ENCODE results near the gene TMEM255A. TPM values are rescaled to one million over a fixed set of nuclear protein-coding genes. Genes with fewer than 3 reads are reported as not detected.

Gene TMEM255A
- total and polyA plus RNA-seq, 2 of the 13 experiments (the other 11 are each of a cell fraction or from before 2014, with no cell fraction given): 0.13 to 0.40 TPM

DNA sequence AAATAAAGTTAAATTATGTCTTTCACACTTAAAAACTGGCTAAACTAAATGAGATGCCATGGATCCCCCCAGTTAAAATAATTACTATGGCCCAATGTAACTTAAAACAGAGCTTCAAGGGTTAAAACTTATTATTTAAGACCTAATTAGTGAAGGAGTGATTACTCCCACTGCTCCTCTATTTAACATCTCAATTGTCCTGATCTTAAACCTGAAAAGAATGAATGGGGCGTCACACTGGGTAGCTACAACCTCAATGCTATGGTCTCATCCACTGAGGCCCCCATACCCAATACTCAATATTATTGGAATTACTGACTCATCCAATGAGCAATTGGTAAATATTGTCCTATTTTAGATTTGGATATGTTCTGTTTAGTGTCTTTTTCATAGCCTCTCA is 21.1 kb upstream of the TMEM255A start:
- Histone ChIP-seq H3K9ac (ENCODE audit: insufficient read depth, low read depth, low read length) (no peak overlapping the region), H3K4me2 (ENCODE audit: low read depth, low read length) (no peak overlapping the region), H3K4me1 (ENCODE audit: insufficient read depth, low read length) (no peaks in the 10 kb centered on the region), H4K20me1 (ENCODE audit: insufficient read depth, low read length) (no peaks in the 10 kb centered on the region), H3K27me3 (ENCODE audit: control insufficient read depth in 1 of 2, insufficient read depth in 2 of 2, low read length in 2 of 2) (no peaks in the 10 kb centered on the region), H3K36me3 (replicated peaks in 1 of 2; ENCODE audit: control insufficient read depth in 1 of 2, insufficient read depth in 2 of 2, low read length in 2 of 2) (no peaks in the 10 kb centered on the region), H3K79me2 (ENCODE audit: insufficient read depth, low read length) (no peaks in the 10 kb centered on the region), H3K4me3 (replicated peaks in 1 of 3; ENCODE audit: insufficient read depth in 1 of 3, low read depth in 2 of 3, low read length in 3 of 3) (no peak overlapping the region), H3K27ac (ENCODE audit: extremely low read length, insufficient read depth, low read length) (no peak overlapping the region), H2AFZ (ENCODE audit: low read length) (no peak overlapping the region), H3K9me3 (ENCODE audit: low read length) (peaks cover 8% of the 10 kb centered on the region)
- intact Hi-C loops (cut with micrococcal nuclease; ENCODE audit: unreplicated experiment): no loop called here
- ChIA-PET POLR2A (no interaction called here), CTCF (ENCODE audit: low intra/inter-chr PET ratio, low total read pairs) (no interaction called here)
- FAIRE-seq: no peak
- no TSS peak for BruUV-seq (replicated peaks)
- TF ChIP-seq, protein P1, sequence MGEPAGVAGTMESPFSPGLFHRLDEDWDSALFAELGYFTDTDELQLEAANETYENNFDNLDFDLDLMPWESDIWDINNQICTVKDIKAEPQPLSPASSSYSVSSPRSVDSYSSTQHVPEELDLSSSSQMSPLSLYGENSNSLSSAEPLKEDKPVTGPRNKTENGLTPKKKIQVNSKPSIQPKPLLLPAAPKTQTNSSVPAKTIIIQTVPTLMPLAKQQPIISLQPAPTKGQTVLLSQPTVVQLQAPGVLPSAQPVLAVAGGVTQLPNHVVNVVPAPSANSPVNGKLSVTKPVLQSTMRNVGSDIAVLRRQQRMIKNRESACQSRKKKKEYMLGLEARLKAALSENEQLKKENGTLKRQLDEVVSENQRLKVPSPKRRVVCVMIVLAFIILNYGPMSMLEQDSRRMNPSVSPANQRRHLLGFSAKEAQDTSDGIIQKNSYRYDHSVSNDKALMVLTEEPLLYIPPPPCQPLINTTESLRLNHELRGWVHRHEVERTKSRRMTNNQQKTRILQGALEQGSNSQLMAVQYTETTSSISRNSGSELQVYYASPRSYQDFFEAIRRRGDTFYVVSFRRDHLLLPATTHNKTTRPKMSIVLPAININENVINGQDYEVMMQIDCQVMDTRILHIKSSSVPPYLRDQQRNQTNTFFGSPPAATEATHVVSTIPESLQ (CRISPR knock-in tag; conservative IDR thresholded peaks at IDR 0.05): no peak
- TF ChIP-seq NR2F1 (CRISPR knock-in tag; IDR thresholded peaks at IDR 0.05) (no peak), ZBTB7B (CRISPR knock-in tag; IDR thresholded peaks at IDR 0.05) (no peak), ZSCAN22 (CRISPR knock-in tag; IDR thresholded peaks at IDR 0.05) (no peak), IRF1 (CRISPR knock-in tag; IDR thresholded peaks at IDR 0.05; ENCODE audit: low read depth) (no peak), REST (IDR thresholded peaks at IDR 0.05; ENCODE audit: borderline replicate concordance in 1 of 2, low read depth in 1 of 2, low read length in 2 of 2) (no peak), NR1H2 (CRISPR knock-in tag; IDR thresholded peaks at IDR 0.05; ENCODE audit: borderline replicate concordance, low read depth) (no peak), KMT2B (CRISPR knock-in tag; IDR thresholded peaks at IDR 0.05) (no peak), ZNF17 (CRISPR knock-in tag; IDR thresholded peaks at IDR 0.05) (no peak), ZNF616 (CRISPR knock-in tag; IDR thresholded peaks at IDR 0.05; ENCODE audit: low read depth) (no peak), SMARCE1 (IDR thresholded peaks at IDR 0.05; ENCODE audit: borderline replicate concordance) (no peak), TBX3 (IDR thresholded peaks at IDR 0.05; ENCODE audit: borderline replicate concordance) (no peak), WIZ (CRISPR knock-in tag; IDR thresholded peaks at IDR 0.05) (no peak)
- no peak for DNase-seq (ENCODE audit: low spot score)
- in situ Hi-C loops (cut with HindIII; ENCODE audit: extremely low pct_ligation_motif_present, low pct_unique_long_range_greater_than_20kb): no loop called here
- ATAC-seq: no peak
- 0% methylated on average over 1 of the region's 1 CpG for WGBS (ENCODE audit: low lambda C conversion rate)
